ENCODE results near the gene CASP9. TPM values are rescaled to one million over a fixed set of nuclear protein-coding genes. Genes with fewer than 3 reads are reported as not detected.

The CASP9 gene
- total RNA-seq, 1 experiment from 2014 or later = 15.9 TPM

- Histone ChIP-seq H2AK5ac (ENCODE audit: insufficient read length, low read length) (no peak overlapping the region), H4K8ac (replicated peaks; ENCODE audit: insufficient read length, low read depth, low read length) (no peak overlapping the region), H3K23me2 (ENCODE audit: insufficient read length, low read depth, low read length, poor library complexity, severe bottlenecking) (no peaks in the 10 kb centered on the region), H4K20me1 (ENCODE audit: control insufficient read depth, insufficient read depth, insufficient read length) (no peaks in the 10 kb centered on the region), H2BK20ac (ENCODE audit: low read depth, low read length, poor library complexity, severe bottlenecking) (no peak overlapping the region), H4K91ac (ENCODE audit: insufficient read length, low read depth, low read length) (no peak overlapping the region), H2BK120ac (ENCODE audit: low read depth, low read length, poor library complexity, severe bottlenecking) (no peak overlapping the region), H3K56ac (ENCODE audit: insufficient read length, low read depth, low read length) (no peak overlapping the region), H3K9me3 (ENCODE audit: control insufficient read depth, low read depth, low read length) (no peaks in the 10 kb centered on the region), H3K18ac (ENCODE audit: insufficient read length, low read depth, low read length) (no peak overlapping the region), H2BK15ac (ENCODE audit: low read depth, low read length) (no peak overlapping the region), H3K4me1 (ENCODE audit: insufficient read depth, low read length) (no peaks in the 10 kb centered on the region), H3K4me2 (ENCODE audit: insufficient read depth, insufficient read length, low read length) (no peak overlapping the region), H3K79me1 (ENCODE audit: insufficient read depth, low read depth, low read length, poor library complexity, severe bottlenecking) (no peaks in the 10 kb centered on the region), H3K27me3 (ENCODE audit: insufficient read depth, low read length) (no peaks in the 10 kb centered on the region), H3K79me2 (ENCODE audit: insufficient read depth, low read length) (no peaks in the 10 kb centered on the region), H3K9ac (ENCODE audit: extremely low read depth, insufficient read length, low read length) (no peak overlapping the region), H2AFZ (ENCODE audit: low read length) (no peak overlapping the region), H3K23ac (ENCODE audit: insufficient read length, low read depth, low read length) (no peak overlapping the region), H3K14ac (ENCODE audit: insufficient read depth, low read length) (no peak overlapping the region), H3T11ph (ENCODE audit: low read length) (no peak overlapping the region), H3K4ac (ENCODE audit: low read depth, low read length) (no peak overlapping the region), H2BK5ac (ENCODE audit: insufficient read length, low read length) (no peak overlapping the region), H3K27ac (ENCODE audit: insufficient read length, low read depth, low read length) (no peak overlapping the region), H2BK12ac (ENCODE audit: insufficient read length, low read depth, low read length) (no peak overlapping the region), H4K5ac (ENCODE audit: insufficient read length, low read depth, low read length) (no peak overlapping the region)
- Mint-ChIP-seq H3K27ac (no peak overlapping the region; a peak in 1 of 7 replicates), H3K4me3 (no peak overlapping the region), H3K9me3 (no peaks in the 10 kb centered on the region), H3K4me1 (no peaks in the 10 kb centered on the region; a peak in 2 of 4 replicates), H3K27me3 (ENCODE audit: low read depth) (peaks cover 7% of the 10 kb centered on the region), H3K36me3 (ENCODE audit: insufficient read depth in 1 of 3, low read depth in 3 of 3) (no peaks in the 10 kb centered on the region)
- WGBS (ENCODE audit: extremely low coverage, insufficient read length, low lambda C conversion rate) = no CpG with 5 or more reads among the region's 3 CpGs
- no peak for DNase-seq
- TF ChIP-seq CTCF (conservative IDR thresholded peaks at IDR 0.05) = no peak
These were observed 54.7 kb downstream of the CASP9 start for GRCh38 chr1:15469361-15469760.
